Iris pigment epithelial cell (primary cell): ENCODE results near the gene RGS8.

Source experiments
- DNase-seq: peaks from one replicate; pipeline ENCODE4 v3.0.0-alpha.2; 2011; ENCODE audit warnings: low read depth

The RGS8 gene

GRCh38 chr1:182684116-182684828 is at the start of gene RGS8:
Gene RGS8, minus strand, starts transcription at chr1:182684587. Its CDS starts 14,938 bp downstream, at chr1:182669649.
- no peak for DNase-seq

- no peak for DNase-seq
These were observed 47.6 kb upstream of the RGS8 start for GRCh38 chr1:182731852-182732575.

- DNase-seq = no peak
These were observed 42.5 kb upstream of the RGS8 start for GRCh38 chr1:182726912-182727311.

- no peak for DNase-seq
These were observed 41.2 kb upstream of the RGS8 start for GRCh38 chr1:182725259-182726255.

GRCh38 chr1:182724215-182724614 is 39.8 kb upstream of the RGS8 start:
- DNase-seq = no peak

- no peak for DNase-seq
These were observed 38.8 kb upstream of the RGS8 start for GRCh38 chr1:182723200-182723599.

GRCh38 chr1:182721525-182721924 is 37.1 kb upstream of the RGS8 start:
- no peak for DNase-seq

GRCh38 chr1:182720463-182720862 is 36.1 kb upstream of the RGS8 start:
- DNase-seq = peak; percentile 8

GRCh38 chr1:182719553-182719952 is 35.2 kb upstream of the RGS8 start:
- no peak for DNase-seq

GRCh38 chr1:182718311-182718710 is 33.9 kb upstream of the RGS8 start:
- no peak for DNase-seq

GRCh38 chr1:182716740-182717720 is 32.6 kb upstream of the RGS8 start:
- no peak for DNase-seq

- no peak for DNase-seq
These were observed 31.1 kb upstream of the RGS8 start for GRCh38 chr1:182715531-182715930.

GRCh38 chr1:182714546-182714945 is 30.2 kb upstream of the RGS8 start:
- DNase-seq = no peak

GRCh38 chr1:182713939-182714338 is 29.6 kb upstream of the RGS8 start:
- DNase-seq = no peak

GRCh38 chr1:182713492-182713891 is 29.1 kb upstream of the RGS8 start:
- no peak for DNase-seq

- DNase-seq = no peak
These were observed 25.5 kb upstream of the RGS8 start for GRCh38 chr1:182709855-182710254.

- DNase-seq = no peak
These were observed 24.9 kb upstream of the RGS8 start for GRCh38 chr1:182709225-182709764.

GRCh38 chr1:182707122-182707521 is 22.7 kb upstream of the RGS8 start:
- DNase-seq = no peak

- DNase-seq = no peak
These were observed 20.3 kb upstream of the RGS8 start for GRCh38 chr1:182704677-182705076.

GRCh38 chr1:182703539-182703938 is 19.2 kb upstream of the RGS8 start:
- no peak for DNase-seq
